Measurements from ENCODE around the gene ANK2.

DNA sequence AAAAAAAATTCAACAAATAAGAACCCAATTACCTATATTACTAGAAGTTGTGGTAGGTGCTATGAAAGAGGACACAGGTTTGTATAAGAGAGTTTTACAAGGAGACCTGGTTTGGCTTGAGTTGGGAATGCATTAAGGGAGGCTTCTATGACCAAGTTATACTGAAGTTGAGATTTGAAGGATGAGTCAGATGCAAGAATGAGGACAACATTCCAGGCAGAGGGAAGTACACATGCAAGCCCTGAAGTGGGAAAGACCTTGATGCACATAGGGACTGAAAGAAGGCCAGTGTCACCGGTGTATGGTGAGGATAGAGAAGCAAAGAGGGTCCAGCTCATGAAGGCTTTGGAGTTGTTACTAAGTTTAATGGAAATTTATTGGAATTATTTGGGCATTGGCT, 52.2 kb downstream of the ANK2 start:
- no peak for TF ChIP-seq EZH2 (IDR thresholded peaks at IDR 0.05; ENCODE audit: borderline replicate concordance, low read depth, low read length, severe bottlenecking)
- TF ChIP-seq, protein P1, sequence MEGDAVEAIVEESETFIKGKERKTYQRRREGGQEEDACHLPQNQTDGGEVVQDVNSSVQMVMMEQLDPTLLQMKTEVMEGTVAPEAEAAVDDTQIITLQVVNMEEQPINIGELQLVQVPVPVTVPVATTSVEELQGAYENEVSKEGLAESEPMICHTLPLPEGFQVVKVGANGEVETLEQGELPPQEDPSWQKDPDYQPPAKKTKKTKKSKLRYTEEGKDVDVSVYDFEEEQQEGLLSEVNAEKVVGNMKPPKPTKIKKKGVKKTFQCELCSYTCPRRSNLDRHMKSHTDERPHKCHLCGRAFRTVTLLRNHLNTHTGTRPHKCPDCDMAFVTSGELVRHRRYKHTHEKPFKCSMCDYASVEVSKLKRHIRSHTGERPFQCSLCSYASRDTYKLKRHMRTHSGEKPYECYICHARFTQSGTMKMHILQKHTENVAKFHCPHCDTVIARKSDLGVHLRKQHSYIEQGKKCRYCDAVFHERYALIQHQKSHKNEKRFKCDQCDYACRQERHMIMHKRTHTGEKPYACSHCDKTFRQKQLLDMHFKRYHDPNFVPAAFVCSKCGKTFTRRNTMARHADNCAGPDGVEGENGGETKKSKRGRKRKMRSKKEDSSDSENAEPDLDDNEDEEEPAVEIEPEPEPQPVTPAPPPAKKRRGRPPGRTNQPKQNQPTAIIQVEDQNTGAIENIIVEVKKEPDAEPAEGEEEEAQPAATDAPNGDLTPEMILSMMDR (IDR thresholded peaks at IDR 0.05; ENCODE audit: borderline replicate concordance, extremely low read depth, low read length, poor library complexity, severe bottlenecking), result no peak
